HepG2 (cell line): ENCODE measurements around the gene KCNMB2. TPM values are rescaled to one million over a fixed set of nuclear protein-coding genes. Genes with fewer than 3 reads are reported as not detected.

Experiments used
- ATAC-seq: fragments of 200-7000 bp; cut with Tn5 transposase; 3 replicates; pipeline ENCODE4 v1.9.1; 2020; ENCODE audit warnings: mild to moderate bottlenecking, moderate library complexity
- BruUV-seq: library from RNA; stranded (reverse); fragments of 400-500 nt; replicated peaks from 2 replicates; lab custom pipeline; 2021; lab: Mats Ljungman, UMichigan
- CTCF ChIA-PET: fragments of 300-600 bp; formaldehyde crosslinking; extraction: SDS; loops from one replicate; lab custom pipeline; 2021; ENCODE audit warnings: low total read pairs, inconsistent platforms, low intra/inter-chr PET ratio; lab: Yijun Ruan, JAX
- POLR2A ChIA-PET: fragments of 350-600 bp; sonication (Branson Sonifier 250); formaldehyde crosslinking; loops from one replicate; lab custom pipeline; 2020; ENCODE audit warnings: antibody characterized with exemption, inconsistent platforms; lab: Yijun Ruan, JAX
- DNase-seq: peaks from one replicate; pipeline ENCODE4 v3.0.0-alpha.2; 2015; ENCODE audit warnings: low spot score
- FAIRE-seq: peaks from 3 replicates; lab custom pipeline; 2011; peaks lifted over from hg19 to GRCh38; lab: Jason Lieb, UNC
- H2AFZ ChIP-seq: one replicate; pipeline ENCODE4 v1.6.1; 2011; ENCODE audit warnings: low read length, inconsistent platforms
- H3K27ac ChIP-seq: fragments of 300-600 bp; 3 replicates; pipeline ENCODE4 v1.8.0; 2011; ENCODE audit warnings: mixed run types, mild to moderate bottlenecking, mixed read lengths, low read length, inconsistent platforms; ENCODE audit not compliant: insufficient read depth; ENCODE audit errors: extremely low read length
- H3K27me3 ChIP-seq, 2 experiments: fragments of 200-600 bp in 1 of 2; 2 replicates in 1 of 2; 3 replicates in 1 of 2; pipeline versions ENCODE4 v1.6.0 to v1.8.0; 2011; ENCODE audit warnings: low read length in 2 of 2, mild to moderate bottlenecking in 2 of 2, moderate library complexity in 2 of 2, inconsistent platforms in 1 of 2; ENCODE audit not compliant: insufficient read depth in 2 of 2, control insufficient read depth in 1 of 2
- H3K36me3 ChIP-seq, 2 experiments: fragments of 200-600 bp in 1 of 2; replicated peaks in 1 of 2; 2 replicates in 1 of 2; 3 replicates in 1 of 2; pipeline versions ENCODE4 v1.5.1 to v1.8.0; 2011; ENCODE audit warnings: low read length in 2 of 2, inconsistent platforms in 1 of 2; ENCODE audit not compliant: insufficient read depth in 2 of 2, control insufficient read depth in 1 of 2
- H3K4me1 ChIP-seq: 2 replicates; pipeline ENCODE4 v1.5.1; 2012; ENCODE audit warnings: low read length, inconsistent platforms; ENCODE audit not compliant: insufficient read depth
- H3K4me2 ChIP-seq: 2 replicates; pipeline ENCODE4 v1.6.0; 2011; ENCODE audit warnings: low read depth, low read length, inconsistent platforms
- H3K4me3 ChIP-seq, 3 experiments: fragments of 200-600 bp in 1 of 3; sonication (generic), shearing (Covaris generic) in 1 of 3; replicated peaks in 1 of 3; 2 replicates each; pipeline ENCODE4 v1.5.1; 2011 to 2016; ENCODE audit warnings: low read length in 3 of 3, inconsistent platforms in 2 of 3, low read depth in 2 of 3, mild to moderate bottlenecking in 2 of 3, control low read depth in 1 of 3, mixed read lengths in 1 of 3; ENCODE audit not compliant: insufficient read depth in 1 of 3
- H3K79me2 ChIP-seq: one replicate; pipeline ENCODE4 v1.6.1; 2011; ENCODE audit warnings: low read length, inconsistent platforms; ENCODE audit not compliant: insufficient read depth
- H3K9ac ChIP-seq: 2 replicates; pipeline ENCODE4 v1.6.0; 2011; ENCODE audit warnings: mild to moderate bottlenecking, low read depth, low read length, inconsistent platforms; ENCODE audit not compliant: insufficient read depth
- H3K9me3 ChIP-seq: 2 replicates; pipeline ENCODE4 v1.5.1; 2012; ENCODE audit warnings: mild to moderate bottlenecking, low read length
- H4K20me1 ChIP-seq: 2 replicates; pipeline ENCODE4 v1.6.0; 2011; ENCODE audit warnings: inconsistent platforms, mild to moderate bottlenecking, low read length, moderate library complexity; ENCODE audit not compliant: insufficient read depth
- PTBP1 ChIP-seq: fragments of 200-400 bp; formaldehyde crosslinking; IDR thresholded peaks from 2 replicates; pipeline ENCODE4 v1.6.1; 2018; ENCODE audit warnings: low read length, low read depth; ENCODE audit not compliant: poor library complexity, severe bottlenecking
- RFX1 ChIP-seq: fragments of 450-650 bp; IDR thresholded peaks from 2 replicates; pipeline ENCODE4 v1.6.1; 2017
- SALL2 ChIP-seq: sonication (generic); formaldehyde crosslinking; IDR thresholded peaks from 2 replicates; pipeline ENCODE4 v1.8.1; 2023; ENCODE audit warnings: mild to moderate bottlenecking, missing genetic modification reagents, inconsistent platforms
- SNAI1 ChIP-seq: sonication (generic); formaldehyde crosslinking; IDR thresholded peaks from 2 replicates; pipeline ENCODE4 v1.5.0; 2020; ENCODE audit warnings: mild to moderate bottlenecking, missing genetic modification reagents, borderline replicate concordance
- ZBTB20 ChIP-seq: sonication (generic); formaldehyde crosslinking; IDR thresholded peaks from 2 replicates; pipeline ENCODE4 v1.8.1; 2023; ENCODE audit warnings: missing genetic modification reagents, low read depth, mild to moderate bottlenecking, borderline replicate concordance
- ZMAT3 ChIP-seq: sonication (generic); formaldehyde crosslinking; conservative IDR thresholded peaks from 2 replicates; pipeline ENCODE4 v1.7.0; 2021; ENCODE audit warnings: missing genetic modification reagents
- ZNF562 ChIP-seq: sonication (generic); formaldehyde crosslinking; IDR thresholded peaks from 2 replicates; pipeline ENCODE4 v1.8.0; 2022; ENCODE audit warnings: missing genetic modification reagents, borderline replicate concordance
- ZNF616 ChIP-seq: sonication (generic); formaldehyde crosslinking; IDR thresholded peaks from 2 replicates; pipeline ENCODE4 v1.5.0; 2020; ENCODE audit warnings: low read depth, mild to moderate bottlenecking, missing genetic modification reagents
- ZNF710 ChIP-seq: sonication (generic); formaldehyde crosslinking; IDR thresholded peaks from 2 replicates; pipeline ENCODE4 v1.5.0; 2020; ENCODE audit warnings: mild to moderate bottlenecking, missing genetic modification reagents, borderline replicate concordance
- ZNF776 ChIP-seq: sonication (generic); formaldehyde crosslinking; IDR thresholded peaks from 2 replicates; pipeline ENCODE4 v1.4.0; 2020; ENCODE audit warnings: mild to moderate bottlenecking, missing genetic modification reagents
- ZSCAN25 ChIP-seq: sonication (generic); formaldehyde crosslinking; IDR thresholded peaks from 2 replicates; pipeline ENCODE4 v1.8.0; 2022; ENCODE audit warnings: mild to moderate bottlenecking, missing genetic modification reagents
- WGBS: methylation state at CpG from one replicate; pipeline ENCODE4 v1.1.6; 2017; ENCODE audit warnings: low lambda C conversion rate; 5-methylcytosine and 5-hydroxymethylcytosine counted together
- in situ Hi-C: cut with HindIII; loops from 2 replicates; pipeline ENCODE4 v1.10.0; 2017; ENCODE audit warnings: low pct_unique_long_range_greater_than_20kb; ENCODE audit not compliant: extremely low pct_ligation_motif_present
- intact Hi-C: fragments of 100-400 bp; cut with micrococcal nuclease; formaldehyde crosslinking; loops from one replicate; pipeline ENCODE4 v1.10.0; 2022; ENCODE audit not compliant: unreplicated experiment
- polyA plus RNA-seq, 8 experiments: library from polyadenylated mRNA; depleted of rRNA in 3 of 8; stranded (reverse) in 7 of 8; unstranded in 1 of 8; fragments of >200 nt; fragmentation: Illumina TruSeq in 4 of 8; extraction: Trizol in 4 of 8; gene quantifications; 2 replicates each; pipeline versions ENCODE4 v1.2.1 to v1.2.3, GENCODE V29; 2011 to 2016; ENCODE audit warnings: low read depth in 4 of 8, missing spikeins in 1 of 8, mixed read lengths in 1 of 8; ENCODE audit not compliant: insufficient read depth in 1 of 8
- total RNA-seq, 5 experiments: library from RNA; depleted of rRNA; stranded (reverse); fragments of >200 nt; fragmentation: Illumina TruSeq; extraction: Trizol; gene quantifications; 2 replicates each; pipeline ENCODE4 v1.2.3, GENCODE V29; 2016; ENCODE audit warnings: low read depth in 1 of 5
- TF ChIP-seq, protein P1 (sequence below): sonication (generic); formaldehyde crosslinking; IDR thresholded peaks from 2 replicates; pipeline ENCODE4 v1.4.0; 2020; ENCODE audit warnings: missing genetic modification reagents; ENCODE audit errors: not compliant biosample characterization
- TF ChIP-seq, protein P2 (sequence below): sonication (generic); formaldehyde crosslinking; IDR thresholded peaks from 2 replicates; pipeline ENCODE4 v1.9.0; 2022; ENCODE audit warnings: low read depth, missing genetic modification reagents
- TF ChIP-seq, protein P3 (sequence below): sonication (generic); formaldehyde crosslinking; IDR thresholded peaks from 2 replicates; pipeline ENCODE4 v1.5.0; 2020; ENCODE audit warnings: mild to moderate bottlenecking, missing genetic modification reagents, borderline replicate concordance

Gene KCNMB2
- total and polyA plus RNA-seq, 2 of the 13 experiments (the other 11 are each of a cell fraction or from before 2014, with no cell fraction given): not detected

GRCh38 chr3:178532476-178532875 is 3.8 kb upstream of the KCNMB2 start:
- POLR2A ChIA-PET: no interaction called here
- Histone ChIP-seq H3K4me2 (no peak overlapping the region), H3K4me3 (no peak overlapping the region), H3K36me3 (no peaks in the 10 kb centered on the region), H3K4me1 (no peaks in the 10 kb centered on the region), H3K27ac (no peak overlapping the region), H3K27me3 (peaks cover 0 to 5% of the 10 kb centered on the region in 2 experiments; a peak in 1 of 5 replicates), H3K9ac (no peak overlapping the region), H3K9me3 (no peaks in the 10 kb centered on the region), H3K79me2 (no peaks in the 10 kb centered on the region), H4K20me1 (no peaks in the 10 kb centered on the region), H2AFZ (no peak overlapping the region)
- no TSS peak for BruUV-seq
- 6% methylated on average over 2 of the region's 2 CpGs for WGBS
- DNase-seq (no peak), ATAC-seq (no peak), FAIRE-seq (no peak)
- CTCF ChIA-PET: no interaction called here
- in situ Hi-C loops (no loop called here), intact Hi-C loops (no loop called here)
- TF ChIP-seq, protein P1, sequence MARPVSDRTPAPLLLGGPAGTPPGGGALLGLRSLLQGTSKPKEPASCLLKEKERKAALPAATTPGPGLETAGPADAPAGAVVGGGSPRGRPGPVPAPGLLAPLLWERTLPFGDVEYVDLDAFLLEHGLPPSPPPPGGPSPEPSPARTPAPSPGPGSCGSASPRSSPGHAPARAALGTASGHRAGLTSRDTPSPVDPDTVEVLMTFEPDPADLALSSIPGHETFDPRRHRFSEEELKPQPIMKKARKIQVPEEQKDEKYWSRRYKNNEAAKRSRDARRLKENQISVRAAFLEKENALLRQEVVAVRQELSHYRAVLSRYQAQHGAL (CRISPR knock-in tag): no peak
- TF ChIP-seq, protein P2, sequence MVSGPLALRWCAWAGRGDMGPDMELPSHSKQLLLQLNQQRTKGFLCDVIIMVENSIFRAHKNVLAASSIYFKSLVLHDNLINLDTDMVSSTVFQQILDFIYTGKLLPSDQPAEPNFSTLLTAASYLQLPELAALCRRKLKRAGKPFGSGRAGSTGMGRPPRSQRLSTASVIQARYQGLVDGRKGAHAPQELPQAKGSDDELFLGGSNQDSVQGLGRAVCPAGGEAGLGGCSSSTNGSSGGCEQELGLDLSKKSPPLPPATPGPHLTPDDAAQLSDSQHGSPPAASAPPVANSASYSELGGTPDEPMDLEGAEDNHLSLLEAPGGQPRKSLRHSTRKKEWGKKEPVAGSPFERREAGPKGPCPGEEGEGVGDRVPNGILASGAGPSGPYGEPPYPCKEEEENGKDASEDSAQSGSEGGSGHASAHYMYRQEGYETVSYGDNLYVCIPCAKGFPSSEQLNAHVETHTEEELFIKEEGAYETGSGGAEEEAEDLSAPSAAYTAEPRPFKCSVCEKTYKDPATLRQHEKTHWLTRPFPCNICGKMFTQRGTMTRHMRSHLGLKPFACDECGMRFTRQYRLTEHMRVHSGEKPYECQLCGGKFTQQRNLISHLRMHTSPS (CRISPR knock-in tag): no peak
- TF ChIP-seq ZNF710 (CRISPR knock-in tag): no peak
- TF ChIP-seq, protein P3, sequence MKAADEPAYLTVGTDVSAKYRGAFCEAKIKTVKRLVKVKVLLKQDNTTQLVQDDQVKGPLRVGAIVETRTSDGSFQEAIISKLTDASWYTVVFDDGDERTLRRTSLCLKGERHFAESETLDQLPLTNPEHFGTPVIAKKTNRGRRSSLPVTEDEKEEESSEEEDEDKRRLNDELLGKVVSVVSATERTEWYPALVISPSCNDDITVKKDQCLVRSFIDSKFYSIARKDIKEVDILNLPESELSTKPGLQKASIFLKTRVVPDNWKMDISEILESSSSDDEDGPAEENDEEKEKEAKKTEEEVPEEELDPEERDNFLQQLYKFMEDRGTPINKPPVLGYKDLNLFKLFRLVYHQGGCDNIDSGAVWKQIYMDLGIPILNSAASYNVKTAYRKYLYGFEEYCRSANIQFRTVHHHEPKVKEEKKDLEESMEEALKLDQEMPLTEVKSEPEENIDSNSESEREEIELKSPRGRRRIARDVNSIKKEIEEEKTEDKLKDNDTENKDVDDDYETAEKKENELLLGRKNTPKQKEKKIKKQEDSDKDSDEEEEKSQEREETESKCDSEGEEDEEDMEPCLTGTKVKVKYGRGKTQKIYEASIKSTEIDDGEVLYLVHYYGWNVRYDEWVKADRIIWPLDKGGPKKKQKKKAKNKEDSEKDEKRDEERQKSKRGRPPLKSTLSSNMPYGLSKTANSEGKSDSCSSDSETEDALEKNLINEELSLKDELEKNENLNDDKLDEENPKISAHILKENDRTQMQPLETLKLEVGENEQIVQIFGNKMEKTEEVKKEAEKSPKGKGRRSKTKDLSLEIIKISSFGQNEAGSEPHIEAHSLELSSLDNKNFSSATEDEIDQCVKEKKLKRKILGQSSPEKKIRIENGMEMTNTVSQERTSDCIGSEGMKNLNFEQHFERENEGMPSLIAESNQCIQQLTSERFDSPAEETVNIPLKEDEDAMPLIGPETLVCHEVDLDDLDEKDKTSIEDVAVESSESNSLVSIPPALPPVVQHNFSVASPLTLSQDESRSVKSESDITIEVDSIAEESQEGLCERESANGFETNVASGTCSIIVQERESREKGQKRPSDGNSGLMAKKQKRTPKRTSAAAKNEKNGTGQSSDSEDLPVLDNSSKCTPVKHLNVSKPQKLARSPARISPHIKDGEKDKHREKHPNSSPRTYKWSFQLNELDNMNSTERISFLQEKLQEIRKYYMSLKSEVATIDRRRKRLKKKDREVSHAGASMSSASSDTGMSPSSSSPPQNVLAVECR (CRISPR knock-in tag): no peak
- TF ChIP-seq SALL2: no peak
- no peak for TF ChIP-seq SNAI1 (CRISPR knock-in tag)
- TF ChIP-seq ZNF776 (CRISPR knock-in tag): no peak
- no peak for TF ChIP-seq ZSCAN25
- TF ChIP-seq RFX1: no peak
- no peak for TF ChIP-seq ZNF562 (CRISPR knock-in tag)
- TF ChIP-seq PTBP1: no peak
- TF ChIP-seq ZBTB20: no peak
- no peak for TF ChIP-seq ZMAT3 (CRISPR knock-in tag)
- TF ChIP-seq ZNF616: no peak
